H9 (cell line): Measurements from ENCODE around the gene CDR2. TPM values are rescaled to one million over a fixed set of nuclear protein-coding genes. Genes with fewer than 3 reads are reported as not detected.

ENCODE experiments used
- DNase-seq: peaks from one replicate; pipeline ENCODE4 v3.0.0-alpha.2; 2017
- H2AFZ ChIP-seq: one replicate; pipeline ENCODE4 v1.6.1; 2013; ENCODE audit warnings: mild to moderate bottlenecking, low read length, control low read depth, moderate library complexity
- H2AK5ac ChIP-seq: 2 replicates; pipeline ENCODE4 v1.6.1; 2013; ENCODE audit warnings: low read length, control low read depth, mixed read lengths; ENCODE audit not compliant: insufficient read length
- H2BK120ac ChIP-seq: one replicate; pipeline ENCODE4 v1.6.1; 2013; ENCODE audit warnings: low read depth, mild to moderate bottlenecking, low read length, control low read depth, inconsistent platforms; ENCODE audit not compliant: poor library complexity, severe bottlenecking
- H2BK12ac ChIP-seq: 2 replicates; pipeline ENCODE4 v1.6.1; 2013; ENCODE audit warnings: low read length, control low read depth, mixed read lengths, low read depth; ENCODE audit not compliant: insufficient read length
- H2BK15ac ChIP-seq: 2 replicates; pipeline ENCODE4 v1.6.1; 2013; ENCODE audit warnings: low read depth, low read length, control low read depth
- H2BK20ac ChIP-seq: one replicate; pipeline ENCODE4 v1.6.1; 2013; ENCODE audit warnings: low read depth, mild to moderate bottlenecking, low read length, control low read depth, inconsistent platforms; ENCODE audit not compliant: poor library complexity, severe bottlenecking
- H2BK5ac ChIP-seq: 2 replicates; pipeline ENCODE4 v1.6.1; 2013; ENCODE audit warnings: low read length, control low read depth, mixed read lengths; ENCODE audit not compliant: insufficient read length
- H3K14ac ChIP-seq: 2 replicates; pipeline ENCODE4 v1.6.1; 2013; ENCODE audit warnings: low read length, control low read depth; ENCODE audit not compliant: insufficient read depth
- H3K18ac ChIP-seq: 2 replicates; pipeline ENCODE4 v1.6.1; 2013; ENCODE audit warnings: low read depth, mild to moderate bottlenecking, mixed read lengths, low read length, control low read depth; ENCODE audit not compliant: insufficient read length
- H3K23ac ChIP-seq: 2 replicates; pipeline ENCODE4 v1.6.1; 2013; ENCODE audit warnings: low read length, control low read depth, mixed read lengths, low read depth; ENCODE audit not compliant: insufficient read length
- H3K23me2 ChIP-seq: 2 replicates; pipeline ENCODE4 v1.6.1; 2013; ENCODE audit warnings: low read depth, mild to moderate bottlenecking, mixed read lengths, low read length, control low read depth; ENCODE audit not compliant: insufficient read length, poor library complexity, severe bottlenecking
- H3K27ac ChIP-seq: 2 replicates; pipeline ENCODE4 v1.5.1; 2013; ENCODE audit warnings: low read length, control low read depth, mixed read lengths, low read depth; ENCODE audit not compliant: insufficient read length
- H3K27me3 ChIP-seq: 2 replicates; pipeline ENCODE4 v1.6.1; 2013; ENCODE audit warnings: low read length, control low read depth, inconsistent platforms; ENCODE audit not compliant: insufficient read depth
- H3K4ac ChIP-seq: 2 replicates; pipeline ENCODE4 v1.6.1; 2013; ENCODE audit warnings: low read depth, mild to moderate bottlenecking, control low read depth, inconsistent platforms, low read length, moderate library complexity
- H3K4me1 ChIP-seq: 2 replicates; pipeline ENCODE4 v1.6.1; 2013; ENCODE audit warnings: low read length, control low read depth, inconsistent platforms; ENCODE audit not compliant: insufficient read depth
- H3K4me2 ChIP-seq: 2 replicates; pipeline ENCODE4 v1.6.1; 2013; ENCODE audit warnings: low read length, control low read depth, mixed read lengths; ENCODE audit not compliant: insufficient read length, insufficient read depth
- H3K56ac ChIP-seq: 2 replicates; pipeline ENCODE4 v1.6.1; 2013; ENCODE audit warnings: low read depth, mild to moderate bottlenecking, mixed read lengths, low read length, control low read depth; ENCODE audit not compliant: insufficient read length
- H3K79me1 ChIP-seq: 2 replicates; pipeline ENCODE4 v1.6.1; 2013; ENCODE audit warnings: low read depth, mild to moderate bottlenecking, moderate library complexity, low read length, control low read depth, inconsistent platforms; ENCODE audit not compliant: insufficient read depth, poor library complexity, severe bottlenecking
- H3K79me2 ChIP-seq: 2 replicates; pipeline ENCODE4 v1.6.1; 2013; ENCODE audit warnings: low read length, control low read depth, inconsistent platforms; ENCODE audit not compliant: insufficient read depth
- H3K9ac ChIP-seq: 2 replicates; pipeline ENCODE4 v1.6.1; 2013; ENCODE audit warnings: low read length, control low read depth, mixed read lengths; ENCODE audit not compliant: insufficient read length; ENCODE audit errors: extremely low read depth
- H3K9me3 ChIP-seq: one replicate; pipeline ENCODE4 v1.6.1; 2013; ENCODE audit warnings: low read depth, low read length, inconsistent platforms; ENCODE audit not compliant: control insufficient read depth
- H3T11ph ChIP-seq: one replicate; pipeline ENCODE4 v1.6.1; 2013; ENCODE audit warnings: mild to moderate bottlenecking, low read length, control low read depth, inconsistent platforms
- H4K20me1 ChIP-seq: one replicate; pipeline ENCODE4 v1.6.1; 2013; ENCODE audit not compliant: control insufficient read depth, insufficient read length, insufficient read depth
- H4K5ac ChIP-seq: 2 replicates; pipeline ENCODE4 v1.6.1; 2013; ENCODE audit warnings: low read depth, mild to moderate bottlenecking, mixed read lengths, low read length, control low read depth; ENCODE audit not compliant: insufficient read length
- H4K8ac ChIP-seq: replicated peaks from 2 replicates; pipeline ENCODE4 v1.6.1; 2013; ENCODE audit warnings: low read length, control low read depth, mixed read lengths, low read depth; ENCODE audit not compliant: insufficient read length
- H4K91ac ChIP-seq: 2 replicates; pipeline ENCODE4 v1.6.1; 2013; ENCODE audit warnings: low read depth, mild to moderate bottlenecking, moderate library complexity, mixed read lengths, low read length, control low read depth; ENCODE audit not compliant: insufficient read length
- H3K27ac Mint-ChIP-seq, 3 experiments: 2 replicates in 2 of 3; 3 replicates in 1 of 3; pipeline ENCODE4 v1.8.0; 2020 to 2021; ENCODE audit warnings: mixed read lengths in 3 of 3, mild to moderate bottlenecking in 1 of 3, moderate library complexity in 1 of 3
- H3K27me3 Mint-ChIP-seq: 2 replicates; pipeline ENCODE4 v1.8.0; 2021; ENCODE audit warnings: low read depth, mild to moderate bottlenecking, moderate library complexity, mixed read lengths
- H3K36me3 Mint-ChIP-seq, 3 experiments: 2 replicates in 2 of 3; 3 replicates in 1 of 3; pipeline ENCODE4 v1.8.0; 2020 to 2021; ENCODE audit warnings: low read depth in 3 of 3, mixed read lengths in 3 of 3; ENCODE audit not compliant: insufficient read depth in 1 of 3
- H3K4me1 Mint-ChIP-seq, 2 experiments: 2 replicates each; pipeline ENCODE4 v1.8.0; 2020; ENCODE audit warnings: mixed read lengths in 2 of 2
- H3K4me3 Mint-ChIP-seq, 2 experiments: 2 replicates in 1 of 2; 3 replicates in 1 of 2; pipeline ENCODE4 v1.8.0; 2020 to 2021; ENCODE audit warnings: mild to moderate bottlenecking in 2 of 2, mixed read lengths in 2 of 2, moderate library complexity in 1 of 2
- H3K9me3 Mint-ChIP-seq, 2 experiments: 2 replicates in 1 of 2; 3 replicates in 1 of 2; pipeline ENCODE4 v1.8.0; 2020; ENCODE audit warnings: mild to moderate bottlenecking in 2 of 2, mixed read lengths in 2 of 2, moderate library complexity in 1 of 2
- whole genome bisulfite sequencing: extraction: QIAGEN DNeasy Blood & Tissue Kit; methylation state at CpG from one replicate; pipeline ENCODE4 v1.1.7; 2013; ENCODE audit warnings: missing lambda C conversion rate, low lambda C conversion rate, mixed read lengths; ENCODE audit not compliant: insufficient read length; ENCODE audit errors: extremely low coverage; 5-methylcytosine and 5-hydroxymethylcytosine counted together
- total RNA-seq: library from RNA; stranded (reverse); gene quantifications from 2 replicates; pipeline ENCODE4 v1.2.1, GENCODE V29; 2021
- TF ChIP-seq, protein P1 (sequence below): fragments of 200-600 bp; sonication (generic); conservative IDR thresholded peaks from 3 replicates; pipeline ENCODE4 v1.8.0; 2021; ENCODE audit warnings: antibody characterized with exemption, mild to moderate bottlenecking

Gene CDR2
- total RNA-seq, 1 experiment from 2014 or later, result 33.4 TPM

DNA sequence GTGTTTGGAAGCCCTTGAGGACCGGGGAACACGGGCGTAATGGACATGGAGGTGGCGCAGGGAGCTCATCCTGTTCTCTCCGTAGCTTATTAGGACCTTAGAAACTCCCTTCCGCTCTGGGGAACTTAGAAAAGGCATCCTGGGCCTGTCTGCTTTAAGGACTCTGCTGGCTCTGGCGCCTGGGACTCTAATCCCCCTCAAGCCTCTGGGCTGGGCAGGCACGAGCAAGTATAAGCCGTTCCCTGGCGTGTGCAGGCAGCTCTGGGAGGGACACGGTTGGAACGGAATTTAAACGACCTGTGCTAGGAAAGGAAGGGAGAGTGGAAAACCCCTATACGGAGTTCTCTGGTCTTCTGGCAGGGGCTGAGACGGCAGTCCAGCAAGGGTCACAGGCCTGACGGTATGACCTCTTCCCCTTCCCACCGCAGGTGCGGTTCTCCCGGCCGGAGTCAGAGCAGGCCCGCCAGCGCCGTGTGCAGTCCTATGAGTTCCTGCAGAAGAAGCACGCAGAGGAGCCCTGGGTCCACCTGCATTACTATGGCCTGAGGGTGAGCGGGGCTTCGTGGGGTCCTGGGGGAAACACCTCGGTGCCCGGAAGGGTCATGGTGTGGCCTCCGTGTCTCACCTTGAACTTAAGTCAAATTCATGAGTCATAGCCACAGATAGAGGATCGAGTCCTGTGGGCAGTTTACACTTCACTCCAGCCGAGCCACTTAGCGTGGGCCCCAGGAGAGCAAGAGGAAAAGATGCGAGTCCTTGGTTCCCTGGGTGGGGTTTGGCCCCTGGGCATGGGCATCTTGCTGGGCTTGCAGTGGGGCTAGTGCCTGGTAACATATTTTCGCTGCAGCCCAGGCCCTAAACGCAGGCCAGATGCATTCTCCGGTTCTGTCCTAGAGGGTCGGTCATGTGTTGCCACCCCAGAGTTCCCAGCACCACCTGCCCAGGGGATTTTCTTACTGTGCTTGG, 59.5 kb downstream of the CDR2 start:
- DNase-seq, result no peak
- no peaks in the 10 kb centered on the region; a peak in 1 of 5 replicates for H3K9me3 Mint-ChIP-seq
- H2BK12ac ChIP-seq, result no peak overlapping the region
- H3K4ac ChIP-seq, result no peak overlapping the region
- H3K9me3 ChIP-seq, result no peaks in the 10 kb centered on the region
- H3K14ac ChIP-seq, result no peak overlapping the region
- H4K91ac ChIP-seq, result no peak overlapping the region
- no peaks in the 10 kb centered on the region for H3K27me3 ChIP-seq
- H2AFZ ChIP-seq, result no peak overlapping the region
- no peak overlapping the region for H3T11ph ChIP-seq
- no peak overlapping the region for H2BK20ac ChIP-seq
- H3K27ac ChIP-seq, result no peak overlapping the region
- H3K4me1 Mint-ChIP-seq, result peaks cover 0 to 6% of the 10 kb centered on the region in 2 experiments; a peak in 2 of 4 replicates
- H4K8ac ChIP-seq, result no peak overlapping the region
- H3K4me2 ChIP-seq, result no peak overlapping the region
- H3K56ac ChIP-seq, result no peak overlapping the region
- TF ChIP-seq, protein P1, sequence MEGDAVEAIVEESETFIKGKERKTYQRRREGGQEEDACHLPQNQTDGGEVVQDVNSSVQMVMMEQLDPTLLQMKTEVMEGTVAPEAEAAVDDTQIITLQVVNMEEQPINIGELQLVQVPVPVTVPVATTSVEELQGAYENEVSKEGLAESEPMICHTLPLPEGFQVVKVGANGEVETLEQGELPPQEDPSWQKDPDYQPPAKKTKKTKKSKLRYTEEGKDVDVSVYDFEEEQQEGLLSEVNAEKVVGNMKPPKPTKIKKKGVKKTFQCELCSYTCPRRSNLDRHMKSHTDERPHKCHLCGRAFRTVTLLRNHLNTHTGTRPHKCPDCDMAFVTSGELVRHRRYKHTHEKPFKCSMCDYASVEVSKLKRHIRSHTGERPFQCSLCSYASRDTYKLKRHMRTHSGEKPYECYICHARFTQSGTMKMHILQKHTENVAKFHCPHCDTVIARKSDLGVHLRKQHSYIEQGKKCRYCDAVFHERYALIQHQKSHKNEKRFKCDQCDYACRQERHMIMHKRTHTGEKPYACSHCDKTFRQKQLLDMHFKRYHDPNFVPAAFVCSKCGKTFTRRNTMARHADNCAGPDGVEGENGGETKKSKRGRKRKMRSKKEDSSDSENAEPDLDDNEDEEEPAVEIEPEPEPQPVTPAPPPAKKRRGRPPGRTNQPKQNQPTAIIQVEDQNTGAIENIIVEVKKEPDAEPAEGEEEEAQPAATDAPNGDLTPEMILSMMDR, result no peak
- no CpG with 5 or more reads among the region's 37 CpGs for WGBS
- H2BK120ac ChIP-seq, result no peak overlapping the region
- no peaks in the 10 kb centered on the region for H3K23me2 ChIP-seq
- no peak overlapping the region for H3K23ac ChIP-seq
- H2BK5ac ChIP-seq, result no peak overlapping the region
- H3K79me1 ChIP-seq, result no peaks in the 10 kb centered on the region
- H3K4me3 Mint-ChIP-seq, result no peak overlapping the region
- H3K36me3 Mint-ChIP-seq, result peaks cover 36 to 78% (median 73%) of the 10 kb centered on the region in 3 experiments
- no peak overlapping the region for H3K18ac ChIP-seq
- H3K79me2 ChIP-seq, result no peaks in the 10 kb centered on the region
- no peaks in the 10 kb centered on the region for H4K20me1 ChIP-seq
- H2AK5ac ChIP-seq, result no peak overlapping the region
- H3K27me3 Mint-ChIP-seq, result no peaks in the 10 kb centered on the region
- no peak overlapping the region for H3K9ac ChIP-seq
- no peaks in the 10 kb centered on the region for H3K4me1 ChIP-seq
- no peak overlapping the region for H4K5ac ChIP-seq
- no peak overlapping the region for H2BK15ac ChIP-seq
- H3K27ac Mint-ChIP-seq, result peak overlapping the region in 1 of 3 experiments; percentile 35; a peak in 1 of 7 replicates
